HG02763 (cell line): ENCODE data around the gene SETD7.

Experiments used
- ATAC-seq: cut with Tn5 transposase; IDR thresholded peaks from one replicate; pipeline ENCODE4 v1.9.1; 2021; ENCODE audit warnings: mild to moderate bottlenecking, moderate library complexity; ENCODE audit not compliant: unreplicated experiment

Gene SETD7

DNA sequence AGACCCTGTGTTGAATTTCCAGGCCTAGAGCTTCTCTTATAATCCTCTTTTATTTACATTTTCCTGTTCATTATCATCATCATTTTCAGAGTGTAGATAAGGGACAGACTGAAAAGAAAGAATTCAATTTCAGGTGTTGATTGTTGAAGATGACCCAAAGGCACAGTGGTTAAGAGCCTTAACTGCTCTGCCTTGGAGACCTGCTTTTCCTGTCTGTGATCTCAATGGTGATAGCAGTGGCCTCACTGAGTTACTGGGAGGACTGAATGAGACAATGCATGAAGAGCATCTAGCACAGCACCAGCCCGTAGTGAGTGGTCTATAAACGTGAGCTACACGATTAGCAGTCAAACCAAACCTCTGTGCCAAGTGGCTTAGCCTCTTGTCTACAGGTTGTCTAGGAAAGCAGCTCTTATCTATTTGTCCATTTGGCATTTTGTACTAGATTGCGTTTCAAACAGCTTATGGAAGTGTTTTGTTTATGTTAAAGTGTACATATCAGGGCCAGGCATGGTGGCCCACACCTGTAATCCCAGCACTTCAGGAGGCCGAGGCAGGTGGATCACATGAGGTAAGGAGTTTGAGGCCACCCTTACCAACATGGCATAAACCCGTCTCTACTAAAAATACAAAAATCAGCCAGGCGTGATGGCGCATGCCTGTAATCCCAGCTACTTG lies 41.5 kb downstream of the SETD7 start:
- no peak for ATAC-seq

DNA sequence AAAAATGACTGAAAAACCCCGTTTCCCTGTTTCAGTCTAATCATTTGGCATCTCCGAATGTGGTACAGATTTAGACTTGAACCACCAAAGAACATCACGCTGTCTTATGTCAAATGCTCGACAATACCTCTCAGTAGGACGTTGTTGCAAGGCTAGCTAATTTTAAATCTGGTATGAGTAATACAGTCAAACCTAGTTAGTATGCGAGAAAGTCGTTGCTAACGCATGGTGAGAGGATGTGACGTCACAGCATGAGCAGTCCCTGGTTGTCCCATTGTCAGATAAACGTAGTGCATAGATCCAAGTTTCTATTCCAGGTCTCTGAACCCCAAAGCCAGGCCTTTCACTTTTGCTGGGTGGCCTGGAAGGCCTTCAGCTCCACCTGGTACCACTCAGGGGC lies 44.7 kb downstream of the SETD7 start:
- no peak for ATAC-seq

DNA sequence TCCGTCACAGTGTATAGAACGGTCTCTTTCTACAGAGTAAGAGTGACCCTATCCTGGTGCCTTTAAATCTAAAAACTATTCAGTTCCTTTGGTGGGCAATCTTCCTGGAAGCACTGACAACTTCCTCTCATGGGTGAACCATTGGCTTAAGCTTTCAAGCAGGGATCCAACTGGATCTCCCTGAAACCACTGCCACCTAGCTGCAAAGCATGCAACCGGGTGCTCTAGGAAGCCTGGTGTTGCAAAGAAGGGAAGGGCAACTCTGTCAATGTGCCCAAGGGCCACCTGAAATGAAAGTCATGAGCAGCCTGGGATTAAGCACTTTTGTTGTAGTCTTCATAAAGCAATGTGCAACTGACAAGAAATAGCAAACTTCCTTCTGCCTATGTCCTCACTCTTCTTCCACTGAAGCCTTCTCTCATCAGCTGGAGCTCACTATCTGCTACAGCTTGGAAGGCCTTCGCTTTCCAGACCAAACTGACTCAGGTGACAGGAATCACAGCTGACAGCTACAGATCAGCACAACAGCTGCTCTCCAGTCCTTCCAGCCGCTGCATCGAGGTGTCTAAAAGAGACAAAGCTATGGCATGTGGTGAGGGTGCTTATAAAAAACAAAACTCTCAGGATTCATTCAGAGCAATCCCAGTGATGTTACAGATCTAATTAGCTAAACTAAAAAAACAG lies 46.1 kb downstream of the SETD7 start:
- no peak for ATAC-seq

DNA sequence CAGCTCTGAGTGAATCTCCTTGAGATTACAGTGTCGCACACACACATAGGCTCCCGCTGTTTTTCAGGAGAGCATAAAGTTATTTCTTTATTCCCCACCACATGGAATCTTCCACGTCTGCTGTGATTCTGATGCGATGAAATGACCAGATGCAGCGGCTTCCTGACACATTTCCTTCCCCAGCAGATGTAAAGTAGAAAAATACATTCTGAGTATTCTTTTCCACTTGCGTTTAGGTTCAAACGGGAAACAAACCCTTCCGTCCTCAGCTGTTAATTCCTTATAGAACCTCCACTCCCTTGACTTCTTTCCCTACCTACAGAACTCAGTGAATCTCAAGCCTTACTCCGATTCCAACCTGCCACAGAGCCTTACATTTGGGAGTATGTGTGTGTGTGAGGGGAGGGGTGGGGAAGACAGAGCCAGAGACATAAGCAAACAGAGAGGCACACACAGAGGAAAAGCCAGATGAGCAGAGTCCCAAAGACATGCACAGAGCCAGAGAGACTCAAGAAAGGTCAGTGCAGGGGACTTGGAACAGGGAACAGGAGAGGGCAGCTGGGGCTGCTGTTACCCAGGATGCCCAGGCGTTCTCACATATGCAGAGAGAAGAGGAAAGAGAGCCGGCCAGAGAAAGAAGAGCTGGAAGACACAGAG lies 47.3 kb downstream of the SETD7 start:
- no peak for ATAC-seq

DNA sequence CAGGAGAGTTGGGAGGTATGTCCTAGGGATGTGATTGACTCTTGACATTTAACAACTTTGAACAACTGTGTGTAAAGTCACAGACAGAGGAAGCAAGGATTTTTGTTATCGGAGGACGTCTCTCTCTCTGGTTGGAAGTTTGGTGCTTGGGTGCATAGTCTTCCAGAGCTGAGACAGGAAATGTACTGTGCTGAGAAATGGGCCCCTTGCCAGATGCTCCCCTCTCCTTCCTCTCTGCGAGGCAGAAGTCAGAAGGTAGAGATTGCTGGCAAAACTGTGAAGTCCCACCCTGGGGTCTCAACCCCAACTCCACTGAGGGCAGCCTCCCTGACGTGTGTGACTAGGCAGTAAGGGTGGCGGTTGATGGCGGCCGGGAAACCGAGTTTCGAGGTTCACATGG lies 49.2 kb downstream of the SETD7 start:
- ATAC-seq, result no peak

DNA sequence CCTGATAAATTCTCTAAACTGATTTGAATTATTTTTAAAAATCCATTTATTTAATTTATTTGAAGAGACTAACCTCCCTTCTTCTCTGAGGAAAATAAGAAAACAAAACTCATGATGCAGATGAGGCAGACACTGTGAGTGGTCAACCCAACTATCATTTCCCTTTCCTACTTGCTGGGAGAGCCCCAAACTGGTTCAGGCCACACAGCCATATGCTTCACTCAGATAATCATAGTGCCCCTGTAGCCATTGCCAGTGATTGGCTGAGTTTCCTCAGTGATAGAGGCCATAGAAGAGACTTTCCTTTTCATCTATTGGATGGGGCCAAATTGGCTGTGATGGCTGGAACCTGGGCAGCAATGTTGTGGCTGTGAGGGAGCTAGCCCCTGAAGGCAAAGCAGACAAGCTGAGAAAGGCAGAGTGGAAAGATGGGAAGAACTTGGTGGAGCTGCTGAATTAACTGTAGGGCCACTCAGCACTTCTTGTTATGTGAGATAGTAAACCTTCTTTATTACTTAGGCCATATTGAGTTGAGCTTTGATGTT lies 52.3 kb downstream of the SETD7 start:
- no peak for ATAC-seq

DNA sequence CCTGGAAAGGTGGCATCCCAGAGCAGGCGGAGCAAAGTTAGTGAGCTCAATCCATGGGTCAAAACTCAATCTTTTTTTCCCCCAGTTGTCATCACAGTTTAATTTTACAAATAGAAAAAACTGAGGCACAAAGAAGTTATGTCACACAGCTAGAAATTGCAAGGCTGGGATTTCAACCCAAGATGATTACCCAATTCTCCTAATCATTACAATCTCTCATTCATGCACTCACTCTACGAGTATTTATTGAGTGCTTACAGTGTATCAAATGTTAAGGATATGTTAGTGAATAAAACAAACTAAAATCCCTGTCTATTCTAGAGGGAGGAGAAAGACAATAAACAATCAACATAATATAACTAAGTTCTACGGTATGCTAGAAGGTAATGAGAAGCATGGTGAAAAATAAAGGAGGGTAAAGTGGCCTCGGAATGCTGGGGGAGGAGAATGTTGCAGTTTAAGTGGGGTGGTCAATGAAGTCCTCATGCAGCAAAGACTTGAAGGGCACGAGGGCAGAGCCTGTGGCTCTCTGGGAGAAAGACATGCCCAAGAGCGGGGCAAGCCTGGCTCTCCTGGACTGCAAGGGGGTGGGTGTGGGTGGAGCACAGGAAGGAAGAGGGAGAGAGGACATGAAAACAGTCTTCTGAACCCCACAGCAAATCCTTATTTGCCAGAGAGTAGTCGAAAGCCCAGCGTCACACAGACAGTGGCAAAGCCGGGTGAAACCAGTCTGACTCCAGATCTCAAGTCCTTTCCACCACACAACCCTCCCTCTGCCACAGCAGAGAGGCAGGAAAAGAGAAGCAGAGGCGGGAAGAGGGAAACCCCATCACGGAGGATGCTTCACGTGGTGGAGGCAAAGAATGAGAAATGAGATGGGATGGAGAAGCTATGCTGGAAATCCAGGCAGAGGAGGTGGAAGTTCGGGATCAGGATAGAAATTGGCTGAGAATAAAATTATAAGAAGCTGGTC lies 53.8 kb downstream of the SETD7 start:
- no peak for ATAC-seq

DNA sequence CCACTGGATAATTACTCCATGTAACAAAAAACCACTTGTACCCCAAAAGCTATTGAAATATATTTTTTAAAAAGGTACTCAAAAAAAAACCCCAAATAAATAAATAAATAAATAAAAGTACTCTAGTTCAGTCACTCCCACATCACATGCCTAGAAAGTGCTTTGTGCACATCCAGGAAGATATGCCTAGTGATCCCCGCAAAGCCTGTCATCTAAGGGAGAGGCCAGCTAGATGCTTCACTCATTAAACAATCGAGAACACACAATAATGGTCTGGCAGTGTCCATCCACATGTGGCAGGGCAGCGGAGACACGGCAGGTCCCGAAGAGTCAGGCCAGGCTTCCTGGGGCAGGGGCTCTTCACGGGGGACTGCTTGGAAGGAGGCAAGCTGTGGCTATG lies 54.5 kb downstream of the SETD7 start:
- ATAC-seq, result no peak

DNA sequence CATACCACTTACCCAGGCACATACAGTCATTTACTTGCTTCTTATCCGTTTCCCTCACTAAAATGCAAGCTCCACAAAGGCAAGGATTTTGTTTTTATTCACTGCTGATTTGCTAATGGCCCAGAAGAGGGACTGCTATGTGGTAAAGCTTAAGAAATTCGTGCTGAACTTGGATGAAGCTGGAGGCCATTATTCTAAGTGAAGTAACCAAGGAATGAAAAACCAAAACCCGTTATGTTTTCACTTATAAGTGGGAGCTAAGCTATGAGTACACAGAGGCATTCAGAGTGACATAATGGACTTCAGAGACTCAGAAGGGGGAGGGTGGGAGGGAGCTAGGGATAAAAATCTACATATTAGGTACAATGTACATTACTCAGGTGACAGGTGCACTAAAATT lies 54.9 kb downstream of the SETD7 start:
- ATAC-seq, result no peak

DNA sequence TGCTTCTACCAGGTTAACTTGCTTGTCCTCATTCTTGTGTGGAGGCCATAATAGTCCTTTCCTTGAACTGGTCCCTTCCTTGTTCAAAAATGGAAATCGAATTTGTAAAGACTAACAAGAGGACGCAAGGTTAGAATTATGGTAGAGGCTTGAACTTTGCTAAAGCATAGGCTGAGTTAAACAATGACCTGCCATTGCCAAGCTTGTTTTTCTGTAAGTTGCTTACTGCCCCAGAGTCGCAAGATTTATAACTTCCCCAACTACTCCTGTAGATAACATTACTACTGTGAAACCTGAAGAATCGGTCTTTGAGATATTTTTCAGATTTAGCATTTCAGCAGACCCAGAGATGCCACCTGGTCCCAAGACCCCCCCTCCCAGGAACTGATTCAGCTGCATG lies 56.8 kb downstream of the SETD7 start:
- ATAC-seq, result no peak

DNA sequence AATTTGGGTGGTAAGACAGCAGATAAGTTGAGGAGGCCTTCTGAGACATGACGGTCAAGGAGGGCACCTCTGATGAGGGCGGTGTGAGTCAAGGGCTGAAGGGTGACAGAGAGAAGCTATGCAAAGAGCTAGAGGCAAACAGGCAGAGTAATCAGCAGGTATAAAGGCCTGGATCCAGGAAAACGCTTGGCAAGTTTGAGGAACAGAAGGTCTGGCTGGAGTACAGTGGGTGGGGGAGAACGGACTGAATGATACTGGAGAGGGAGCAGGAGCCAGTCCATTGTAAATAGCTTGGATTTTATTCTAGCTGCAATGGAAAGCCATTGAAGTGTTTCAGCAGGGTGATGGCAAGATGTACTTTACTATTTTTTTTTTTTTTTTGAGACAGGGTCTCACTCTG lies 62.8 kb downstream of the SETD7 start:
- ATAC-seq, result no peak

DNA sequence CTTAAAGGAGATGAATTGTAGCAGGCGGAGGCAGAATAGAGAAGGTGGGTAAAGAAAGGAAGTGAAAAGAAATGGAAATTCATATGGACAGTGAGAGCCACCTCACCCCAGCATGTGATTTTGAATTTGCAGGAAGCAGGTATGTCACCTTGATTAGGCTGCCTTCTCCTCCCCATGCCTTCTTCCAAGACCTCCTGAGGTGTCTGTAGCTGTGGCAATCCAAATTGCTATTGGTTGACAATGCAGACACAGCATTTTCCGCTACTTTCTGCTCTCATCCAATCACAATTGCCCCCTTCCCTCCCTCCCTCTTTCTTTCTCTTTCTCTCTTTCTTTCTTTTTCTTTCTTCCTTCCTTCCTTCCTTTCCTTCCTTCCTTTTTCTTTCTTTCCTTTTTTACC lies 63.6 kb downstream of the SETD7 start:
- ATAC-seq, result no peak

DNA sequence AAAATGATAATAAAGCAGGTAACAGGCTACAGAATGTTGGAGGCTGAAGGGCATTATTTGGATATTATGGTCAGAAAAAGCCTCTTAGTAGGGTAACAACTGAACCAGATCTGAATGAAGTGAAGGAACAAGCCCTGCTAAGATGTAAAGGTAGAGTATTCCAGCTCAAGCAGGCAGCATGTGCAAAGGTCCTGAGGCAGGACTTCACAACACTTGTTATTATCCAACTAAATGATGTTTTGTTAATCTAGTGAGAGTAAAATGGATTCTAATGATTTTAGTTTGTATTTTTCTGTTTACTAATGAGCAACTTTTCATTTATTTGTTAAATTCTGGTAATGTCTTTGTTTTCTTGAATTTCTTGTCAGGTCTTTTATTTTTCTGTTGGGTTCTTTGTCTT lies 66.4 kb downstream of the SETD7 start:
- ATAC-seq, result no peak

DNA sequence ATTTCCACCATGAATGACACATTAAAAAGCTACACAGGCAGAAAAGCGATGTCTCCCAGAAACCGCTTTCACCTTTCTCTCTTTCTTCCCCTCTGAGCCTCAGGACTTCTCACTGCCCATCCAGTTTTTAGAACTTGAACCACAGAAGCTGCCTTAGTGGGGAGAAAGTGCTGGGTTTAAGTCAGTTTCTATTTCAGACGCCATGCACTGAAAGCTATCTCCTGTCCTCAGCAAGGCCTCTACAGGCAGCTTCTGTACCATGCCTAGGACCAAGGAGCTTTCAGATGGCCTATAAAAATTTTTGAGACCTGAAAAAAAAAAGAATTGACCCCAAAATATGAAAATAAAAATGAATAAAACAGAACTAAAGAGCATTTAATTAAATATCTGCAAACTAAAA lies 67.6 kb downstream of the SETD7 start:
- no peak for ATAC-seq

DNA sequence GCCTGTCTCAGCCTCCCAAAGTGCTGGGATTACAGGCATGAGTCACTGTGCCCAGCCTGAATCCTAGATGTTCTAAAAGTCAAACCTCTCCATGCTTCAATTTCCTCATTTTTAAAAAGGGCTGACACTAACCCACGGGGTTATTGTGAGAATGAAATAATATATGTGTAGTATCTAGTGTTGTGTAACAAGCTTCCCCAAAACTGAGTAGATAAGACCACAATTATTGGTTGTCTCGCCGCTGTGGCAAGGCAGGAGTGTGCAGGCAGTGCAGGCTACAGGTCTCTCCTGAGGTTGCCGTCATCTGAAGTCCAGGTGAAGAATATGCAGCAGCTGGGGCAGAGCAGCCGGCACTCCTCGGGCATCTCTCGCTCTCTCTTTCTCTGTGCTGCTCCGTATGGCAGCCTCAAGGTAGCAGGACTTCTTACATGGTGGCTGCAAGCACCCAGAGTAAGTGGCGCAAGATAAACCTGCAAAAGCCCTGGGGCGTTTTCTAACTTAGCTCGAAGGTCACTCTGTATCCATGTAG lies 71.2 kb downstream of the SETD7 start:
- no peak for ATAC-seq

DNA sequence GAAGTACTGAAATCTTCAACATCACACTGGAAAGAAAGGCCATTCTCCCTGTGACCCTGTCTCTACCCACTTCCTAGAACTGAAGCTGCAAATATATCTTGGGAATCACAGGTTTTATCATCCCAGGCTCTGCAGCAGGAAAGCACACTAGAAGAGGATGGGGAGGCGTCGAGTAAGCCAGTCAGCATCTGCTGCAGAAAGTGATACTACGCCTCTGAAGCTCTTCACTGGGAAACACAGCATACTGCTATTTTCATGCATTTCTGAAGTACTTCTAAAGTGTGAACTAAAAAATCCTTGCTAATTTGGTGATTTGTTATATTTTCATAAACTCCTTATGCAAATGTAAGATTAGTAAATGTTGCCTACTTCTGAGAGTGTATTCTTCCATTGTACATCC lies 73.0 kb downstream of the SETD7 start:
- ATAC-seq, result no peak

DNA sequence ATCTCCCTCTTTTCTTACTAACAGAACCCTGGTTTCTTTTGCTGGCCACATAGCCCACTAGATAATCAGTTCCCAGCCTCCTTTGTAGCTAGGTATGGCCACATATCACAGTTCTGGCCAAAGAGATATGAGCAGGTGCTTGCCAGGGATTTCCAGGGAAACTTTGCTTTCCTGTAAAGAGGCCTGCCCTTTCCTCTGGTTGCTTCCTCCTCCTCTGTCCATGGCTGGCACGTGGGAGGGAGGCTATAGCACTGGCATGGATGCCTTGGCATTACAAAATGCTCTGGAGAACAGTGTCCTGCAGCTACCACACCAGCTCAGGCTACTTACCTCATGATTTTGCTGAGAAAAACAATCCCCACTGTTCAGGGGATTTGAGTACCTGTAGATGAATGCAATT lies 74.6 kb downstream of the SETD7 start:
- ATAC-seq, result no peak

DNA sequence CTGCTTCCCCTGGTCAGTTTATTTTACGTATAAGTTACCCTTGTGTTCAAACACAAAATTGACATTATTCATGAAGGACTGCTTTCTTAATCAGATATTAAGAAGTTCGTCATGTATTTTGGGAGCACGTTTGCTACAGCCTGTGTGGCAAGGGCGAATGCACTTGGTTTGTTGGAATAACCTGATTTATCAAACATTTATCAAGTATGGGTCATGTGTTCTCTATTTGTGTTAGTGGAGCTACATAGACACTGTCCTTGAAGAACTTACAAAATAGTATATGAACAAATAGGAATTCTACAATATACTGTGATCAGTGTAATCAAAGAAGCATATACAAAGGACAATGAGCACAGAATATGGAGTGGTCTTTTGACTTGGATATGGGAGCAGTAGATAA lies 79.7 kb downstream of the SETD7 start:
- ATAC-seq, result no peak

DNA sequence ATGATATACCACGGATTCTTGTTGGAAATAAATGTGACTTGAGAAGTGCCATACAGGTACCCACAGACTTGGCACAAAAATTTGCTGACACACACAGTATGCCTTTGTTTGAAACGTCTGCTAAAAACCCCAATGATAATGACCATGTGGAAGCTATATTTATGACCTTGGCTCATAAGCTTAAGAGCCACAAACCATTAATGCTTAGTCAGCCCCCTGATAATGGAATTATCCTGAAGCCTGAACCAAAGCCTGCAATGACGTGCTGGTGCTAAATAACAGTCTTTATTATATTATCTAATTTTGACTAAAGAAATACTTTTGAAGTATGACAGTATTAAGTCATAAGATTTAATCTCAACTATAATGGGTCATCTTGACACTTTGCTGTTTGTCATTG lies 83.2 kb downstream of the SETD7 start:
- no peak for ATAC-seq

DNA sequence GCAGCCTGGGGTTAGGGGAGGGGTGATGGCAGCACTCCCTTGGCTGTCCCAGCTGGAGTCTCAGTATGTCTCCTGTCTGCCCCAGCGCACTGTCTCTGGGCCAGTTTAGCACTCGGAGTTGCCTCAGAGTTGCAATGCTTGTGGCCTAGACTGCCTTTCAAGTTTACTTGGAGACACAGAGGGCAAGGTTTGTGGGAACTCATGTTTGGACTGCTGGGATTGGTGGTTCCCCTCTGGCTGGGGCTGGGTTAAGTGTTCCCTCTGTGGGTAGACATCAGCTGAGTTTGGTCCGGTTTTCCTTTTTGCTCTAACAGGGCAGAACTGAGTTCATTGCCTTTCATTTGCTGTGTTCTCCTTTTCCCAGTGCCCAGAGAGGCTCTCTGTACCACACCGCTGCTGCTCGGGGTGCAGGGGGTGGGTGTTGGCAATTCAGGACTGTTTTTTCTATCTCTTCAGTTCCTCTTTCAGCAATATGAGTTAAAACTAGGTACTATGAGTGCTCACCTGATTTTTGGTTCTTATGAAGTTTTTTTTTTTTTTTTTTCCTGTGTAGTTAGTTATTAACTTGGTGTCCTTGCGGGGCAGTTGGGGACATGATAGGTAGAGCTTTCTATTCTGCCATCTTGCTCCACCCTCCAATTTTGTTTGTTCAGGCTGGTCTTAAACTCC lies 84.9 kb downstream of the SETD7 start:
- no peak for ATAC-seq
